ENCODE results near the gene GALP. TPM values are rescaled to one million over a fixed set of nuclear protein-coding genes. Genes with fewer than 3 reads are reported as not detected.
"Not testable (repeated sequence)": the region's sequence is repeated elsewhere in the genome, so short reads cannot be mapped to it uniquely, and the experiment has no call there.

Gene GALP
- total RNA-seq, 1 donor from 2014 or later = not detected

GRCh38 chr19:56217039-56217949 lies 41.5 kb downstream of the GALP start:
- peak overlapping the region; percentile 38 to 40 for H3K4me3 ChIP-seq
- no peak for TF ChIP-seq POLR2AphosphoS5 (IDR thresholded peaks at IDR 0.05; ENCODE audit: insufficient read depth in 1 of 2, low read depth in 1 of 2)
- no peak for TF ChIP-seq CTCF (IDR thresholded peaks at IDR 0.05)
- TF ChIP-seq POLR2A (IDR thresholded peaks at IDR 0.05) = no peak
- no peaks in the 10 kb centered on the region for H3K9me3 ChIP-seq
- peak overlapping the region; percentile 55 for H3K27ac ChIP-seq
- no peak for DNase-seq (ENCODE audit: extremely low spot score in 2 of 2)
- no peaks in the 10 kb centered on the region for H3K36me3 ChIP-seq
- intact Hi-C loops (cut with DNase I) = no loop called here
- no peaks in the 10 kb centered on the region for H3K27me3 ChIP-seq
- peaks cover 13% of the 10 kb centered on the region for H3K4me1 ChIP-seq

GRCh38 chr19:56218961-56219360 lies 43.2 kb downstream of the GALP start:
- intact Hi-C loops (cut with DNase I) = no loop called here
- Histone ChIP-seq H3K9me3 (no peaks in the 10 kb centered on the region), H3K4me1 (peaks cover 13% of the 10 kb centered on the region), H3K4me3 (no peak overlapping the region), H3K27ac (no peak overlapping the region), H3K36me3 (no peaks in the 10 kb centered on the region), H3K27me3 (no peaks in the 10 kb centered on the region)
- TF ChIP-seq POLR2A (IDR thresholded peaks at IDR 0.05) (no peak), POLR2AphosphoS5 (IDR thresholded peaks at IDR 0.05; ENCODE audit: insufficient read depth in 1 of 2, low read depth in 1 of 2) (no peak), CTCF (IDR thresholded peaks at IDR 0.05) (no peak)
- no peak for DNase-seq (ENCODE audit: extremely low spot score in 2 of 2)

- H3K27ac ChIP-seq; H3K27me3 ChIP-seq; H3K4me3 ChIP-seq; intact Hi-C loops (cut with DNase I); H3K9me3 ChIP-seq; H3K36me3 ChIP-seq; DNase-seq (ENCODE audit: extremely low spot score in 2 of 2): not testable (repeated sequence)
- peaks cover 13% of the 10 kb centered on the region for H3K4me1 ChIP-seq
Measured at GRCh38 chr19:56221442-56221841, 45.6 kb downstream of the GALP start.

GRCh38 chr19:56221851-56222250 lies 46.0 kb downstream of the GALP start:
- H3K27me3 ChIP-seq = no peaks in the 10 kb centered on the region
- no peaks in the 10 kb centered on the region for H3K9me3 ChIP-seq
- H3K4me1 ChIP-seq = peaks cover 11% of the 10 kb centered on the region
- H3K4me3 ChIP-seq = no peak overlapping the region
- no peak overlapping the region for H3K27ac ChIP-seq
- intact Hi-C loops (cut with DNase I) = no loop called here
- H3K36me3 ChIP-seq = no peaks in the 10 kb centered on the region
- TF ChIP-seq POLR2AphosphoS5 (IDR thresholded peaks at IDR 0.05; ENCODE audit: insufficient read depth in 1 of 2, low read depth in 1 of 2) = no peak
- TF ChIP-seq POLR2A (IDR thresholded peaks at IDR 0.05) = no peak
- no peak for TF ChIP-seq CTCF (IDR thresholded peaks at IDR 0.05)
- DNase-seq (ENCODE audit: extremely low spot score in 2 of 2) = no peak

GRCh38 chr19:56222901-56223300 lies 47.1 kb downstream of the GALP start:
- no peak for TF ChIP-seq CTCF (IDR thresholded peaks at IDR 0.05)
- TF ChIP-seq POLR2A (IDR thresholded peaks at IDR 0.05) = no peak
- no peak for TF ChIP-seq POLR2AphosphoS5 (IDR thresholded peaks at IDR 0.05; ENCODE audit: insufficient read depth in 1 of 2, low read depth in 1 of 2)
- Histone ChIP-seq H3K4me3 (no peak overlapping the region), H3K9me3 (no peaks in the 10 kb centered on the region), H3K27ac (no peak overlapping the region), H3K27me3 (no peaks in the 10 kb centered on the region), H3K4me1 (peaks cover under 1% of the 10 kb centered on the region), H3K36me3 (no peaks in the 10 kb centered on the region)
- intact Hi-C loops (cut with DNase I) = no loop called here
- no peak for DNase-seq (ENCODE audit: extremely low spot score in 2 of 2)

Measured in vagina (tissue), 2 donors.